Measurements from ENCODE around the gene KLF11. TPM values are rescaled to one million over a fixed set of nuclear protein-coding genes. Genes with fewer than 3 reads are reported as not detected.

The KLF11 gene
- total and polyA plus RNA-seq, 2 donors (not counting 3 experiments of a cell fraction or from before 2014, with no cell fraction given) = 10.5 to 11.3 TPM

- no peak overlapping the region for H3K9ac ChIP-seq (replicated peaks; ENCODE audit: extremely low read depth, insufficient read depth, low read length)
- no peaks in the 10 kb centered on the region for H3K9me1 ChIP-seq (replicated peaks; ENCODE audit: control insufficient read depth, extremely low read depth, insufficient read depth, low read length)
- peaks cover 24% of the 10 kb centered on the region for H3K4me1 ChIP-seq (ENCODE audit: control insufficient read depth, extremely low read depth, insufficient read depth, low read length)
- no peak overlapping the region for H2AFZ ChIP-seq (ENCODE audit: low read depth, low read length)
- POLR2A ChIA-PET = no interaction called here
- H3K27me3 ChIP-seq (ENCODE audit: control insufficient read depth in 2 of 2, insufficient read depth in 2 of 2, low read length in 2 of 2) = no peaks in the 10 kb centered on the region
- no peaks in the 10 kb centered on the region for H3K36me3 ChIP-seq (ENCODE audit: control insufficient read depth in 2 of 2, extremely low read depth in 1 of 2, insufficient read depth in 2 of 2, low read length in 2 of 2)
- no peak for DNase-seq (ENCODE audit: low read depth, low spot score)
- dilution Hi-C loops (cut with MboI; ENCODE audit: extremely low pct_ligation_motif_present, low sequenced_read_pairs) = no loop called here
- no peaks in the 10 kb centered on the region for H3K9me3 ChIP-seq (replicated peaks; ENCODE audit: control insufficient read depth, insufficient read depth, low read length)
- no peak overlapping the region for H3K4me3 ChIP-seq (replicated peaks in 1 of 3; ENCODE audit: insufficient read depth in 1 of 3, low read depth in 1 of 3, low read length in 3 of 3)
- no peak overlapping the region for H3K4me2 ChIP-seq (ENCODE audit: insufficient read depth, low read length)
- CTCF ChIA-PET = interaction anchor here (1.5 to 4.2 kb wide), 8 partner anchors 13 to 400 kb away, joined by 3 to 52 read pairs (median 8); no protein-coding TSS in a partner anchor
- TF ChIP-seq POLR2AphosphoS5 (IDR thresholded peaks at IDR 0.05; ENCODE audit: insufficient read depth, low read depth, low read length) (no peak), MYC (IDR thresholded peaks at IDR 0.05; ENCODE audit: low read depth, low read length) (no peak), EZH2 (IDR thresholded peaks at IDR 0.05; ENCODE audit: borderline replicate concordance, low read depth, low read length, severe bottlenecking) (no peak), FOS (IDR thresholded peaks at IDR 0.05; ENCODE audit: borderline replicate concordance, insufficient read depth, low read length) (no peak)
- TF ChIP-seq, protein P1, sequence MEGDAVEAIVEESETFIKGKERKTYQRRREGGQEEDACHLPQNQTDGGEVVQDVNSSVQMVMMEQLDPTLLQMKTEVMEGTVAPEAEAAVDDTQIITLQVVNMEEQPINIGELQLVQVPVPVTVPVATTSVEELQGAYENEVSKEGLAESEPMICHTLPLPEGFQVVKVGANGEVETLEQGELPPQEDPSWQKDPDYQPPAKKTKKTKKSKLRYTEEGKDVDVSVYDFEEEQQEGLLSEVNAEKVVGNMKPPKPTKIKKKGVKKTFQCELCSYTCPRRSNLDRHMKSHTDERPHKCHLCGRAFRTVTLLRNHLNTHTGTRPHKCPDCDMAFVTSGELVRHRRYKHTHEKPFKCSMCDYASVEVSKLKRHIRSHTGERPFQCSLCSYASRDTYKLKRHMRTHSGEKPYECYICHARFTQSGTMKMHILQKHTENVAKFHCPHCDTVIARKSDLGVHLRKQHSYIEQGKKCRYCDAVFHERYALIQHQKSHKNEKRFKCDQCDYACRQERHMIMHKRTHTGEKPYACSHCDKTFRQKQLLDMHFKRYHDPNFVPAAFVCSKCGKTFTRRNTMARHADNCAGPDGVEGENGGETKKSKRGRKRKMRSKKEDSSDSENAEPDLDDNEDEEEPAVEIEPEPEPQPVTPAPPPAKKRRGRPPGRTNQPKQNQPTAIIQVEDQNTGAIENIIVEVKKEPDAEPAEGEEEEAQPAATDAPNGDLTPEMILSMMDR (IDR thresholded peaks at IDR 0.05; ENCODE audit: extremely low read depth in 1 of 2, insufficient read depth in 1 of 2, low read depth in 1 of 2, low read length in 2 of 2) = no peak
- TF ChIP-seq, protein P2, sequence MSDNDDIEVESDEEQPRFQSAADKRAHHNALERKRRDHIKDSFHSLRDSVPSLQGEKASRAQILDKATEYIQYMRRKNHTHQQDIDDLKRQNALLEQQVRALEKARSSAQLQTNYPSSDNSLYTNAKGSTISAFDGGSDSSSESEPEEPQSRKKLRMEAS (IDR thresholded peaks at IDR 0.05; ENCODE audit: insufficient read depth, insufficient read length) = no peak
- intact Hi-C loops (cut with micrococcal nuclease) = no loop called here
- H3K79me2 ChIP-seq (ENCODE audit: control insufficient read depth, insufficient read depth, low read length) = no peaks in the 10 kb centered on the region
- no peak overlapping the region for H3K27ac ChIP-seq (ENCODE audit: insufficient read depth, low read depth, low read length)
- FAIRE-seq = no peak
- BruUV-seq (replicated peaks) = no TSS peak
- no peaks in the 10 kb centered on the region for H4K20me1 ChIP-seq (replicated peaks; ENCODE audit: control insufficient read depth, extremely low read depth, insufficient read depth, low read length)
Measured at GRCh38 chr2:10035053-10035422, 8.3 kb upstream of the KLF11 start.

All from endothelial cell of umbilical vein (primary cell).